ENCODE results near the gene SAMD4B. TPM values are rescaled to one million over a fixed set of nuclear protein-coding genes. Genes with fewer than 3 reads are reported as not detected.
"Not testable (repeated sequence)": the region's sequence is repeated elsewhere in the genome, so short reads cannot be mapped to it uniquely, and the experiment has no call there.

Gene SAMD4B
- total RNA-seq, 1 experiment from 2014 or later = 135 TPM

DNA sequence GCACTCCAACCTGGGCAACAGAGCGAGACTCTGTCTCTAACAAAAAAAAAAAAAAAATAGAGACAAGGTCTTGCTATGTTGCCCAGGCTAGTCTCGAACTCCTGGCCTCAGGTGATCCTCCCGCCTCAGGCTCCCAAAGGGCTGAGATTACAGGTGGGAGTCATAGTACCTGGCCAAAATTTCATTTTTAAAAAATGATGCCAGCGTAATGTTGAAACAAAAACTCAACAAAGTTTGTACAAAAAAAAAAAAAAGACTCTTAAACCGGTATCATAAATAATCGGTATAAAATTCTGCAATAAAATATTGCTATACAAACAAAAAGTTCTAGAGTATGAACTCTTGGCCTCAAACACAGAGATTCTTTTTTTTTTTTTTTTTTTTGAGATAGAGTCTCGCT lies 9.9 kb upstream of the SAMD4B start:
- WGBS (ENCODE audit: extremely low coverage, insufficient read length, low lambda C conversion rate) = no CpG with 5 or more reads among the region's 7 CpGs
- no peaks in the 10 kb centered on the region for H3K4me1 ChIP-seq (ENCODE audit: insufficient read depth, low read length)

DNA sequence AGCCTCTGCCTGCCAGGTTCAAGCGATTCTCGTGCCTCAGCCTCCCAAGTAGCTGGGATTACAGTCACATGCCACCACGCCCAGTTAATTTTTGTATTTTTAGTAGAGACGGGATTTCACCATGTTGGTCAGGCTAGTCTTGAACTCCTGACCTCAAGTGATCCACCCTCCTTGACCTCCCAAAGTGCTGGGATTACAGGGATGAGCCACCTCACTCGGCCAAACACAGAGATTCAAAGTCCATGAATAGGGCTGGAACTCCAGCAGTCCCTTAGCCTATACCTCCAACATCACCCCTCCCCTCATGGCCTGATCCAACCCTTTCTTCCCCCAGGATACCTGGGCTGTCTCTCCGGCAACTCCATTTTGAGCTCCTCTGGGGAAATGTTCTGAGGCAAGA lies 9.5 kb upstream of the SAMD4B start:
- not testable (repeated sequence) for H2AK5ac ChIP-seq (ENCODE audit: insufficient read length, low read length); H3K4me1 ChIP-seq (ENCODE audit: insufficient read depth, low read length); H3K79me1 ChIP-seq (ENCODE audit: insufficient read depth, low read depth, low read length, poor library complexity, severe bottlenecking); H4K5ac ChIP-seq (ENCODE audit: insufficient read length, low read depth, low read length); H3K9me3 Mint-ChIP-seq; H3K18ac ChIP-seq (ENCODE audit: insufficient read length, low read depth, low read length); H4K91ac ChIP-seq (ENCODE audit: insufficient read length, low read depth, low read length); H2BK15ac ChIP-seq (ENCODE audit: low read depth, low read length); H3K36me3 Mint-ChIP-seq (ENCODE audit: insufficient read depth in 1 of 3, low read depth in 3 of 3); H3K23ac ChIP-seq (ENCODE audit: insufficient read length, low read depth, low read length); H2BK120ac ChIP-seq (ENCODE audit: low read depth, low read length, poor library complexity, severe bottlenecking); H2BK12ac ChIP-seq (ENCODE audit: insufficient read length, low read depth, low read length); H3K4ac ChIP-seq (ENCODE audit: low read depth, low read length); H3K56ac ChIP-seq (ENCODE audit: insufficient read length, low read depth, low read length); DNase-seq; H2BK20ac ChIP-seq (ENCODE audit: low read depth, low read length, poor library complexity, severe bottlenecking); H3K14ac ChIP-seq (ENCODE audit: insufficient read depth, low read length); H3K27ac ChIP-seq (ENCODE audit: insufficient read length, low read depth, low read length); H2BK5ac ChIP-seq (ENCODE audit: insufficient read length, low read length); H3T11ph ChIP-seq (ENCODE audit: low read length); H3K9ac ChIP-seq (ENCODE audit: extremely low read depth, insufficient read length, low read length); H3K9me3 ChIP-seq (ENCODE audit: control insufficient read depth, low read depth, low read length); H3K4me2 ChIP-seq (ENCODE audit: insufficient read depth, insufficient read length, low read length); H3K79me2 ChIP-seq (ENCODE audit: insufficient read depth, low read length); H2AFZ ChIP-seq (ENCODE audit: low read length); H3K4me3 Mint-ChIP-seq; H4K20me1 ChIP-seq (ENCODE audit: control insufficient read depth, insufficient read depth, insufficient read length); H3K27me3 ChIP-seq (ENCODE audit: insufficient read depth, low read length); H3K23me2 ChIP-seq (ENCODE audit: insufficient read length, low read depth, low read length, poor library complexity, severe bottlenecking); H4K8ac ChIP-seq (replicated peaks; ENCODE audit: insufficient read length, low read depth, low read length)
- Mint-ChIP-seq H3K27me3 (ENCODE audit: low read depth) (peaks cover 36% of the 10 kb centered on the region), H3K27ac (0 out of 7 replicates have a peak overlapping the region, but pooled peaks of 1 of the 3 experiments have one; percentile 57), H3K4me1 (peaks cover 9 to 18% of the 10 kb centered on the region in 2 experiments)
- no CpG with 5 or more reads among the region's 6 CpGs for WGBS (ENCODE audit: extremely low coverage, insufficient read length, low lambda C conversion rate)

More for the DNA sequence above, 9.9 kb upstream of the SAMD4B start:
- Histone ChIP-seq H3K27me3 (ENCODE audit: insufficient read depth, low read length) (0 out of 2 replicates have a peak, but pooled peaks cover 2% of the 10 kb centered on the region), H2BK12ac (ENCODE audit: insufficient read length, low read depth, low read length) (no peak overlapping the region), H4K20me1 (ENCODE audit: control insufficient read depth, insufficient read depth, insufficient read length) (no peaks in the 10 kb centered on the region), H2BK20ac (ENCODE audit: low read depth, low read length, poor library complexity, severe bottlenecking) (no peak overlapping the region), H3K79me1 (ENCODE audit: insufficient read depth, low read depth, low read length, poor library complexity, severe bottlenecking) (no peaks in the 10 kb centered on the region), H2BK5ac (ENCODE audit: insufficient read length, low read length) (no peak overlapping the region), H4K8ac (replicated peaks; ENCODE audit: insufficient read length, low read depth, low read length) (no peak overlapping the region), H4K5ac (ENCODE audit: insufficient read length, low read depth, low read length) (no peak overlapping the region), H3K79me2 (ENCODE audit: insufficient read depth, low read length) (no peaks in the 10 kb centered on the region), H3K23me2 (ENCODE audit: insufficient read length, low read depth, low read length, poor library complexity, severe bottlenecking) (no peaks in the 10 kb centered on the region), H3K18ac (ENCODE audit: insufficient read length, low read depth, low read length) (no peak overlapping the region), H3K4ac (ENCODE audit: low read depth, low read length) (no peak overlapping the region), H3K14ac (ENCODE audit: insufficient read depth, low read length) (no peak overlapping the region), H2BK120ac (ENCODE audit: low read depth, low read length, poor library complexity, severe bottlenecking) (no peak overlapping the region), H3K9ac (ENCODE audit: extremely low read depth, insufficient read length, low read length) (no peak overlapping the region), H3K4me2 (ENCODE audit: insufficient read depth, insufficient read length, low read length) (no peak overlapping the region), H3T11ph (ENCODE audit: low read length) (no peak overlapping the region), H3K23ac (ENCODE audit: insufficient read length, low read depth, low read length) (no peak overlapping the region), H2AK5ac (ENCODE audit: insufficient read length, low read length) (no peak overlapping the region), H3K9me3 (ENCODE audit: control insufficient read depth, low read depth, low read length) (no peaks in the 10 kb centered on the region), H3K27ac (ENCODE audit: insufficient read length, low read depth, low read length) (no peak overlapping the region), H3K56ac (ENCODE audit: insufficient read length, low read depth, low read length) (no peak overlapping the region), H2AFZ (ENCODE audit: low read length) (no peak overlapping the region), H2BK15ac (ENCODE audit: low read depth, low read length) (no peak overlapping the region), H4K91ac (ENCODE audit: insufficient read length, low read depth, low read length) (no peak overlapping the region)
- Mint-ChIP-seq H3K27me3 (ENCODE audit: low read depth) (peaks cover 34% of the 10 kb centered on the region), H3K4me3 (no peak overlapping the region), H3K4me1 (peaks cover 14 to 23% of the 10 kb centered on the region in 2 experiments), H3K27ac (no peak overlapping the region), H3K36me3 (ENCODE audit: insufficient read depth in 1 of 3, low read depth in 3 of 3) (no peaks in the 10 kb centered on the region), H3K9me3 (no peaks in the 10 kb centered on the region)
- TF ChIP-seq CTCF (conservative IDR thresholded peaks at IDR 0.05) = no peak
- DNase-seq = no peak
